HepG2 (cell line): ENCODE data around the gene PDE2A. TPM values are rescaled to one million over a fixed set of nuclear protein-coding genes. Genes with fewer than 3 reads are reported as not detected.

Experiments used
- BCL6 ChIP-seq: IDR thresholded peaks from 2 replicates; pipeline ENCODE4 v1.6.1; 2016; ENCODE audit warnings: missing genetic modification reagents, missing compliant biosample characterization
- FOXP1 ChIP-seq, 2 experiments: fragments of 450-650 bp in 1 of 2; IDR thresholded peaks; 2 replicates each; pipeline ENCODE4 v1.6.1; 2017 to 2018; ENCODE audit warnings: antibody characterized with exemption in 1 of 2
- IKZF4 ChIP-seq: sonication (generic); formaldehyde crosslinking; IDR thresholded peaks from 2 replicates; pipeline ENCODE4 v1.5.1; 2020; ENCODE audit warnings: borderline replicate concordance, mild to moderate bottlenecking, low read depth, missing genetic modification reagents; ENCODE audit errors: not compliant biosample characterization
- KDM2A ChIP-seq: sonication (generic); formaldehyde crosslinking; IDR thresholded peaks from 2 replicates; pipeline ENCODE4 v1.4.0; 2020; ENCODE audit warnings: low read depth, missing genetic modification reagents, borderline replicate concordance
- MZF1 ChIP-seq: sonication (generic); formaldehyde crosslinking; IDR thresholded peaks from 2 replicates; pipeline ENCODE4 v1.8.1; 2023; ENCODE audit warnings: mild to moderate bottlenecking, missing genetic modification reagents, borderline replicate concordance
- NAIF1 ChIP-seq: sonication (generic); formaldehyde crosslinking; IDR thresholded peaks from 2 replicates; pipeline ENCODE4 v1.5.0; 2020; ENCODE audit warnings: mild to moderate bottlenecking, missing genetic modification reagents, borderline replicate concordance
- NFKB2 ChIP-seq: sonication (generic); formaldehyde crosslinking; IDR thresholded peaks from 2 replicates; pipeline ENCODE4 v1.4.0; 2020; ENCODE audit warnings: missing genetic modification reagents, borderline replicate concordance
- ZNF589 ChIP-seq: sonication (generic); formaldehyde crosslinking; conservative IDR thresholded peaks from 2 replicates; pipeline ENCODE4 v1.8.0; 2022; ENCODE audit warnings: mild to moderate bottlenecking, moderate library complexity, missing genetic modification reagents
- polyA plus RNA-seq, 8 experiments: library from polyadenylated mRNA; depleted of rRNA in 3 of 8; stranded (reverse) in 7 of 8; unstranded in 1 of 8; fragments of >200 nt; fragmentation: Illumina TruSeq in 4 of 8; extraction: Trizol in 4 of 8; gene quantifications; 2 replicates each; pipeline versions ENCODE4 v1.2.1 to v1.2.3, GENCODE V29; 2011 to 2016; ENCODE audit warnings: low read depth in 4 of 8, missing spikeins in 1 of 8, mixed read lengths in 1 of 8; ENCODE audit not compliant: insufficient read depth in 1 of 8
- total RNA-seq, 5 experiments: library from RNA; depleted of rRNA; stranded (reverse); fragments of >200 nt; fragmentation: Illumina TruSeq; extraction: Trizol; gene quantifications; 2 replicates each; pipeline ENCODE4 v1.2.3, GENCODE V29; 2016; ENCODE audit warnings: low read depth in 1 of 5
- TF ChIP-seq, protein P1 (sequence below): sonication (generic); formaldehyde crosslinking; IDR thresholded peaks from 2 replicates; pipeline ENCODE4 v1.5.0; 2020; ENCODE audit warnings: mild to moderate bottlenecking, missing genetic modification reagents, moderate library complexity
- TF ChIP-seq, protein P2 (sequence below): sonication (generic); formaldehyde crosslinking; IDR thresholded peaks from 2 replicates; pipeline ENCODE4 v1.5.1; 2020; ENCODE audit warnings: missing genetic modification reagents, mild to moderate bottlenecking, borderline replicate concordance
- TF ChIP-seq, protein P3 (sequence below), 2 experiments: sonication (generic) in 1 of 2; formaldehyde crosslinking in 1 of 2; IDR thresholded peaks; 2 replicates each; pipeline versions ENCODE4 v1.4.0 to v1.6.1; 2018 to 2020; ENCODE audit warnings: missing genetic modification reagents in 2 of 2, borderline replicate concordance in 1 of 2, low read depth in 1 of 2, mild to moderate bottlenecking in 1 of 2, missing biosample characterization in 1 of 2
- TF ChIP-seq, protein P4 (sequence below): sonication (generic); formaldehyde crosslinking; IDR thresholded peaks from 2 replicates; pipeline ENCODE4 v1.4.0; 2020; ENCODE audit warnings: missing genetic modification reagents
- TF ChIP-seq, protein P5 (sequence below): sonication (generic); formaldehyde crosslinking; IDR thresholded peaks from 2 replicates; pipeline ENCODE4 v1.4.0; 2020; ENCODE audit warnings: missing genetic modification reagents
- TF ChIP-seq, protein P6 (sequence below): sonication (generic); formaldehyde crosslinking; IDR thresholded peaks from 2 replicates; pipeline ENCODE4 v1.5.1; 2020; ENCODE audit warnings: mild to moderate bottlenecking, moderate library complexity, missing genetic modification reagents

The PDE2A gene
- total and polyA plus RNA-seq, 2 of the 13 experiments (the other 11 are each of a cell fraction or from before 2014, with no cell fraction given): 3.1 TPM; not detected in 1

DNA sequence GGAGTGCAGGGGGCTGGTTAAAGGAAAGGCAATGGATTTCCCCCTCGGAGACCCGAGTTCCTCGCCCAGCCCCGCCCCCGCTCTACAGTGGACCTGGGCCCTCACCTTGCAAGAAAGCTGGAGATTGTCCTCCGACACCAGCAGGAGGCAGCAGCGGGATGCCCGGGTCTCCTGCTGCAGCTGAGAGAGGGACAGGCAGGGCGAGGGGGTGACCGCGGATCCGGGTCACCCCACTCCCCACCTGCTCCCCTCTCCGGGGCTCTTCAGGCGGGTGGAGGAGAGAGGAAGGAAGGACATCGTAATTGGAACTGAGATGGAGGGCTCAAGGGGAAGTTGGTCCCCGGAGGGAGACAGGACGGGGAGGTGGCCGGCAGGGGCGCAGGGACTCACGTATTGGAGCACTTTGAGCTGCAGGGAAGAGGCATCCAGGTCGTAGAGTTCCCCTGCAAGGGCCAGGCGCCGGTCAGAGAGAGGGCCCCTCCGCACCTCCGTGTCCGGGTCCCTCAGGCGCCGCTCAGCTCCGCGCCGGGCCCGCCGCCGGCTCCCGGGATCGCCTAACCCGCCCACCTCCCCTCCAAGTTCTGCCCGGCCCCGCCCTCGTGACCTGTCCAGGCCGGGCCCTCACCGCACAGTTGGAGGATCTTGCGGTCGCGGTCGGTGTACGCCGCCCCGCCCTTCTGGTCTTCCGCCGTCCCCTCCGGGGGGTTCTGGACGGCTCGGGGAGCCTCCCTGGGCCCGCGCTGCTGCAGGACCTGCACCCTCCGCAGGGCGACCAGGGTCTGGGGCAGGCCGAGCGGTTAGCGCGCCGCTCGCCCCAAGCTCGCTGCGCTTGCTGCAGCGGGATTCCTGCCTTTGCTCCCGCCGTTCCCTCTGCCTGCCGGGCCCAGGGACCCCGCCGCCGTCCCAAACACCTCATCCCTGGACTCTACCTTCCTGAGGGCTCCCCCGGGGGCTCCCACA, 84.1 kb downstream of the PDE2A start (continued):
- TF ChIP-seq, protein P1, sequence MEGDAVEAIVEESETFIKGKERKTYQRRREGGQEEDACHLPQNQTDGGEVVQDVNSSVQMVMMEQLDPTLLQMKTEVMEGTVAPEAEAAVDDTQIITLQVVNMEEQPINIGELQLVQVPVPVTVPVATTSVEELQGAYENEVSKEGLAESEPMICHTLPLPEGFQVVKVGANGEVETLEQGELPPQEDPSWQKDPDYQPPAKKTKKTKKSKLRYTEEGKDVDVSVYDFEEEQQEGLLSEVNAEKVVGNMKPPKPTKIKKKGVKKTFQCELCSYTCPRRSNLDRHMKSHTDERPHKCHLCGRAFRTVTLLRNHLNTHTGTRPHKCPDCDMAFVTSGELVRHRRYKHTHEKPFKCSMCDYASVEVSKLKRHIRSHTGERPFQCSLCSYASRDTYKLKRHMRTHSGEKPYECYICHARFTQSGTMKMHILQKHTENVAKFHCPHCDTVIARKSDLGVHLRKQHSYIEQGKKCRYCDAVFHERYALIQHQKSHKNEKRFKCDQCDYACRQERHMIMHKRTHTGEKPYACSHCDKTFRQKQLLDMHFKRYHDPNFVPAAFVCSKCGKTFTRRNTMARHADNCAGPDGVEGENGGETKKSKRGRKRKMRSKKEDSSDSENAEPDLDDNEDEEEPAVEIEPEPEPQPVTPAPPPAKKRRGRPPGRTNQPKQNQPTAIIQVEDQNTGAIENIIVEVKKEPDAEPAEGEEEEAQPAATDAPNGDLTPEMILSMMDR: peak; percentile 82
- TF ChIP-seq BCL6 (peak; percentile 48; the same call in 1 of the 2 replicates), IKZF4 (CRISPR knock-in tag) (no peak), FOXP1 (IDR thresholded peaks at IDR 0.05) (no peak), FOXP1 (CRISPR knock-in tag; IDR thresholded peaks at IDR 0.05) (no peak), NAIF1 (CRISPR knock-in tag) (no peak), ZNF589 (CRISPR knock-in tag) (no peak), NFKB2 (CRISPR knock-in tag) (peak; percentile 41; the same call in 1 of the 2 replicates), MZF1 (CRISPR knock-in tag) (no peak), KDM2A (0 out of 2 replicates have a peak, but pooled peaks have one; percentile 21)
- TF ChIP-seq, protein P2, sequence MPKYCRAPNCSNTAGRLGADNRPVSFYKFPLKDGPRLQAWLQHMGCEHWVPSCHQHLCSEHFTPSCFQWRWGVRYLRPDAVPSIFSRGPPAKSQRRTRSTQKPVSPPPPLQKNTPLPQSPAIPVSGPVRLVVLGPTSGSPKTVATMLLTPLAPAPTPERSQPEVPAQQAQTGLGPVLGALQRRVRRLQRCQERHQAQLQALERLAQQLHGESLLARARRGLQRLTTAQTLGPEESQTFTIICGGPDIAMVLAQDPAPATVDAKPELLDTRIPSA (CRISPR knock-in tag): 0 out of 2 replicates have a peak, but pooled peaks have one; percentile 47
- TF ChIP-seq, protein P3, sequence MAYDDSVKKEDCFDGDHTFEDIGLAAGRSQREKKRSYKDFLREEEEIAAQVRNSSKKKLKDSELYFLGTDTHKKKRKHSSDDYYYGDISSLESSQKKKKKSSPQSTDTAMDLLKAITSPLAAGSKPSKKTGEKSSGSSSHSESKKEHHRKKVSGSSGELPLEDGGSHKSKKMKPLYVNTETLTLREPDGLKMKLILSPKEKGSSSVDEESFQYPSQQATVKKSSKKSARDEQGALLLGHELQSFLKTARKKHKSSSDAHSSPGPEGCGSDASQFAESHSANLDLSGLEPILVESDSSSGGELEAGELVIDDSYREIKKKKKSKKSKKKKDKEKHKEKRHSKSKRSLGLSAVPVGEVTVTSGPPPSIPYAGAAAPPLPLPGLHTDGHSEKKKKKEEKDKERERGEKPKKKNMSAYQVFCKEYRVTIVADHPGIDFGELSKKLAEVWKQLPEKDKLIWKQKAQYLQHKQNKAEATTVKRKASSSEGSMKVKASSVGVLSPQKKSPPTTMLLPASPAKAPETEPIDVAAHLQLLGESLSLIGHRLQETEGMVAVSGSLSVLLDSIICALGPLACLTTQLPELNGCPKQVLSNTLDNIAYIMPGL (CRISPR knock-in tag; IDR thresholded peaks at IDR 0.05; ENCODE audit: borderline replicate concordance in 1 of 2, low read depth in 1 of 2): peak in 1 of 2 experiments; percentile 37; a peak in 1 of 4 replicates
- TF ChIP-seq, protein P4, sequence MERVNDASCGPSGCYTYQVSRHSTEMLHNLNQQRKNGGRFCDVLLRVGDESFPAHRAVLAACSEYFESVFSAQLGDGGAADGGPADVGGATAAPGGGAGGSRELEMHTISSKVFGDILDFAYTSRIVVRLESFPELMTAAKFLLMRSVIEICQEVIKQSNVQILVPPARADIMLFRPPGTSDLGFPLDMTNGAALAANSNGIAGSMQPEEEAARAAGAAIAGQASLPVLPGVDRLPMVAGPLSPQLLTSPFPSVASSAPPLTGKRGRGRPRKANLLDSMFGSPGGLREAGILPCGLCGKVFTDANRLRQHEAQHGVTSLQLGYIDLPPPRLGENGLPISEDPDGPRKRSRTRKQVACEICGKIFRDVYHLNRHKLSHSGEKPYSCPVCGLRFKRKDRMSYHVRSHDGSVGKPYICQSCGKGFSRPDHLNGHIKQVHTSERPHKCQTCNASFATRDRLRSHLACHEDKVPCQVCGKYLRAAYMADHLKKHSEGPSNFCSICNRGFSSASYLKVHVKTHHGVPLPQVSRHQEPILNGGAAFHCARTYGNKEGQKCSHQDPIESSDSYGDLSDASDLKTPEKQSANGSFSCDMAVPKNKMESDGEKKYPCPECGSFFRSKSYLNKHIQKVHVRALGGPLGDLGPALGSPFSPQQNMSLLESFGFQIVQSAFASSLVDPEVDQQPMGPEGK (CRISPR knock-in tag): peak; percentile 27; the same call in 1 of the 2 replicates
- TF ChIP-seq, protein P5, sequence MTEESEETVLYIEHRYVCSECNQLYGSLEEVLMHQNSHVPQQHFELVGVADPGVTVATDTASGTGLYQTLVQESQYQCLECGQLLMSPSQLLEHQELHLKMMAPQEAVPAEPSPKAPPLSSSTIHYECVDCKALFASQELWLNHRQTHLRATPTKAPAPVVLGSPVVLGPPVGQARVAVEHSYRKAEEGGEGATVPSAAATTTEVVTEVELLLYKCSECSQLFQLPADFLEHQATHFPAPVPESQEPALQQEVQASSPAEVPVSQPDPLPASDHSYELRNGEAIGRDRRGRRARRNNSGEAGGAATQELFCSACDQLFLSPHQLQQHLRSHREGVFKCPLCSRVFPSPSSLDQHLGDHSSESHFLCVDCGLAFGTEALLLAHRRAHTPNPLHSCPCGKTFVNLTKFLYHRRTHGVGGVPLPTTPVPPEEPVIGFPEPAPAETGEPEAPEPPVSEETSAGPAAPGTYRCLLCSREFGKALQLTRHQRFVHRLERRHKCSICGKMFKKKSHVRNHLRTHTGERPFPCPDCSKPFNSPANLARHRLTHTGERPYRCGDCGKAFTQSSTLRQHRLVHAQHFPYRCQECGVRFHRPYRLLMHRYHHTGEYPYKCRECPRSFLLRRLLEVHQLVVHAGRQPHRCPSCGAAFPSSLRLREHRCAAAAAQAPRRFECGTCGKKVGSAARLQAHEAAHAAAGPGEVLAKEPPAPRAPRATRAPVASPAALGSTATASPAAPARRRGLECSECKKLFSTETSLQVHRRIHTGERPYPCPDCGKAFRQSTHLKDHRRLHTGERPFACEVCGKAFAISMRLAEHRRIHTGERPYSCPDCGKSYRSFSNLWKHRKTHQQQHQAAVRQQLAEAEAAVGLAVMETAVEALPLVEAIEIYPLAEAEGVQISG: peak; percentile 57; the same call in 1 of the 2 replicates
- TF ChIP-seq, protein P6, sequence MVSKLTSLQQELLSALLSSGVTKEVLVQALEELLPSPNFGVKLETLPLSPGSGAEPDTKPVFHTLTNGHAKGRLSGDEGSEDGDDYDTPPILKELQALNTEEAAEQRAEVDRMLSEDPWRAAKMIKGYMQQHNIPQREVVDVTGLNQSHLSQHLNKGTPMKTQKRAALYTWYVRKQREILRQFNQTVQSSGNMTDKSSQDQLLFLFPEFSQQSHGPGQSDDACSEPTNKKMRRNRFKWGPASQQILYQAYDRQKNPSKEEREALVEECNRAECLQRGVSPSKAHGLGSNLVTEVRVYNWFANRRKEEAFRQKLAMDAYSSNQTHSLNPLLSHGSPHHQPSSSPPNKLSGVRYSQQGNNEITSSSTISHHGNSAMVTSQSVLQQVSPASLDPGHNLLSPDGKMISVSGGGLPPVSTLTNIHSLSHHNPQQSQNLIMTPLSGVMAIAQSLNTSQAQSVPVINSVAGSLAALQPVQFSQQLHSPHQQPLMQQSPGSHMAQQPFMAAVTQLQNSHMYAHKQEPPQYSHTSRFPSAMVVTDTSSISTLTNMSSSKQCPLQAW (CRISPR knock-in tag): peak; percentile 41; the same call in 1 of the 2 replicates
